ENCODE measurements around the gene SYTL1. TPM values are rescaled to one million over a fixed set of nuclear protein-coding genes. Genes with fewer than 3 reads are reported as not detected.

The SYTL1 gene
- total RNA-seq, 1 donor from 2014 or later, result not detected

Small RNA genes lying within 50 kb of the gene (small RNA-seq; reads per million reads assigned to genes)
- gene RNU6-48P, result not detected

Other genes starting within 250 kb of the SYTL1 start
- gene SLC9A1, start 186.9 kb upstream of the SYTL1 start, total RNA-seq, result 1.9 TPM
- gene WDTC1, start 107.4 kb upstream of the SYTL1 start, total RNA-seq, result 20.9 TPM
- gene TMEM222, start 19.9 kb upstream of the SYTL1 start, total RNA-seq, result 16.8 TPM
- 2.7 TPM for gene MAP3K6, start 24.9 kb downstream of the SYTL1 start, total RNA-seq
- not detected for gene FCN3, start 32.8 kb downstream of the SYTL1 start, total RNA-seq
- not detected for gene CD164L2, start 41.3 kb downstream of the SYTL1 start, total RNA-seq
- gene GPR3, start 50.6 kb downstream of the SYTL1 start, total RNA-seq, result not detected
- gene WASF2, start 148.1 kb downstream of the SYTL1 start, total RNA-seq, result 6.1 TPM